GM19193 (cell line): ENCODE measurements around the gene UBE2S.
A peak's percentile ranks its signal among the peaks of the same experiment; 100 is the strongest.

Experiments used
- POLR2A ChIP-seq: IDR thresholded peaks from 4 replicates; pipeline ENCODE4 v1.6.1; 2011; ENCODE audit not compliant: insufficient read depth, insufficient read length; ENCODE audit errors: extremely low read depth

UBE2S gene

GRCh38 chr19:55407550-55407799 lies at the start of gene UBE2S:
TSS of gene UBE2S (minus strand) at chr19:55407788. CDS start at chr19:55407589, 199 bp downstream.
- peak; percentile 99 for TF ChIP-seq POLR2A

DNA sequence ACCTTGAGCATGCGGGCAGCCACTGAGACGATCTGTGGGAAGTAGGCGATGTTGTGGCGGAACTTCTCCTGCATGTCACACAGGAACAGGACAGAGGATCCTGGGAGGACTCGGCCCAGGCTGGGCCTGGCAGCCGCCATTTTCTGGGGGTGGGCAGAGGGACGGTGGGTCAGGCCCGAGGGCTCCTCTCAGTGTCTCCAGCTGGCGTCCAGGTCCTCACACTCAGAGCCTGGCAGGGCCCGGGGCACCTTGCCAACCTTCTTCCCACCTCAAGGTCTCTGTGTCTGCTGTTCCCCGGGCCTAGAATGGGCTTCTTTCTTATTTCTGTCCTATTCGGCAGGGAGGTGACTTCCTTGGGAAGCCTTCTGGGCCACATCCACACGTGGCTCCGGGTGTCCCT lies 48.8 kb upstream of the UBE2S start:
- TF ChIP-seq POLR2A, result no peak

DNA sequence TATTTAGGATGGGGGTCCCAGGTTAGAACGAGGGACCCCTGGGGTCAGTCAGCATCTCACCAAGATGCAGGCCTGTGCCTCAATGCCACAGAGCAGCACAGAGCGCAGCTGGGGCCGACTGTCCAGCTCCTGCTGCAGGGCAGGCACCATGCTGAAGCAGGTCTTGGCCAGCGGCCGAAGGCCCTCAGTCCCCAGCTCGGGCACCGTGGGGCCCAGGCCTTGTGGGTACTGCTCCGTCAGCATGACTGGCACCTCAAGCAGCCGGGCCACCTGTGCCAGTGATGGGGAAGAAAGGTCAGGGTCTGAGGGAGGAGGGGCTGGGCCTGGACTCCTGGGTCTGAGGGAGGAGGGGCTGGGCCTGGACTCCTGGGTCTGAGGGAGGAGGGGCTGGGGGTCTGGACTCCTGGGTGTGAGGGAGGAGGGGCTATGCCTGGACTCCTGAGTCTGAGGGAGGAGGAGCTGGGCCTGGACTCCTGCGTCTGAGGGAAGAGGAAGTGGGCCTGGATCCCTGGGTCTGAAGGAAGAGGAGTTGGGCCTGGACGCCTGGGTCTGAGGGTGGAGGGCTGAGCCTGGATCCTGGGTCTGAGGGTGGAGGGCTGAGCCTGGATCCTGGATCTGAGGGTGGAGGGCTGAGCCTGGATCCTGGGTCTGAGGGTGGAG lies 48.1 kb upstream of the UBE2S start:
- no peak for TF ChIP-seq POLR2A

DNA sequence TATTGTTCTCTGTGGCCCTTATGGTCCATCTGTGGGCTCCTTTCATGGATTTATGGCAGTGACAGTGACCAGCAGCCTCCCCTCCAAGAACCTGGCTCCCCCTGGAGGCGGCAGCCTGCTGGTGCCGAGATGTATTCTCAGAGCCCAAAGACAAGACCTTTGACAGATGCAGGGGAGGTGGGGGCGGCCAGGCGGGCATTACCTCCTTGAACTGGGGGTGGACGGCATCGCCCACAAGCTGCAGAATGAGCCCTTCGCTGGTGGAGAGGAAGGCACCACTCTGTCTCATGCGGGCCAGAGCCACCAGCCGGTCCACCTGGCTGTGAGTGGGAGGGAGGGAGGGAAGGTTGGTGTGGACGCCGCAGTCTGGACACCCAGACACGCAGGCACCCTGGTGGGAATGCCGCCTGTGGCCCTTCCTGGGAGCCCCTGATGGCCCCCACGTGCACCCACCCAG lies 47.2 kb upstream of the UBE2S start:
- TF ChIP-seq POLR2A, result no peak

DNA sequence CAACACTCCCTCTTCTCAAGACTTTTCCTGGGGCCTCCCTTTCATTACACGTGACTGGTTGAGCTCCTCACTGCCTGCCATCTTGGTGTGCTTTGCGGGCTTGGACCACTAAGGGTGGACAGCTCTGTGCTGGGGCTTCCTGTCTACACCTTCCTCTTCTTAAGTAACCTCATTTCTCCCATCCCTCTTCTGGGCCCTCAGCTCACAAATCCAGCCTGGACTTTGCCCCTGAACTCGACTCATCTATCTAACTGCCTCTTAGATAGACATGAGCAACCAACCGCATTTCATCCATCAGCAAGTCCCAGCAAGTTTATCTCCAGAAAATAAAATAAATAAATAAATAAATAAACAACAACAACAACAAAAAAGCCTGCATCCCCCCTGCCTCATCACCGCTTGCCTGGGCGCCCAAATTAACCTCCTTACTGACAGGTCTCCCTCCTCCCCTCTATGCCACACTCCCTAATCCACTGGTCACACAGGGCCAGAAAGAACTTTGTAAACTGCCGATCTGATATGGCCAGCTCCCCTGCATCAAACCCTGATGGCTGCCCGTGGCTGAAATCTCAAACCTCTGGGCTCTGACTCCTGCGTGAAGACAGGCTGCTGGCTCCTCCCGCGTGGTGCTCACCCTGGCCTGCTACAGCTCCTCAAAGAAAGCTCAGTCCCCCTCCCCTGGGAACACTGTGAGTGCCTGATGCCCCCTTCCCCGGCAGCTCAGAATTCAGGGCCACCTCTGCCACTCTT lies 46.1 kb upstream of the UBE2S start:
- TF ChIP-seq POLR2A, result no peak

GRCh38 chr19:55452749-55453346 lies 45.3 kb upstream of the UBE2S start:
- TF ChIP-seq POLR2A, result no peak

- no peak for TF ChIP-seq POLR2A
Observed at GRCh38 chr19:55451965-55452748, 44.6 kb upstream of the UBE2S start.

GRCh38 chr19:55451163-55451964 lies 43.8 kb upstream of the UBE2S start:
- TF ChIP-seq POLR2A, result no peak

DNA sequence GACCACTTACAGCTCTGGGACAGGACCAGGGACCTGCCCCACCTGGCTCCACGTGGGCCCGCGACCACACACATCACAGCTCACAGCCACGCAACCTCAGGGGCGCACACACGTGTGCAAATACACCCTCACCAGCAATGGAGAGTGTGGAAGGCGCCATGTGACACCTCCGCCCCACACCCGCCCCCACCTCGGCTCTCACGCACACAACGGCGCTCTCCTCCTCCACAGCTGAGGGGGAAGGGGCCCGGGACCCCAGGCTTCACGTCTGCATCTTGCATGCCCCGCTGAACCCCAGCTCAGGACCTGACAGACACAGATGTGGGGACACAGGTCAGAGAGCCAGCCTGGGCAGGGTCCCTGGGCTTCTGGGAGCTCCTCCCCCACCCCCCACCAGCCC lies 41.9 kb upstream of the UBE2S start:
- no peak for TF ChIP-seq POLR2A

- TF ChIP-seq POLR2A, result no peak
Observed at GRCh38 chr19:55447421-55448174, 40.0 kb upstream of the UBE2S start.

GRCh38 chr19:55446060-55446459 lies 38.5 kb upstream of the UBE2S start:
- TF ChIP-seq POLR2A, result no peak

DNA sequence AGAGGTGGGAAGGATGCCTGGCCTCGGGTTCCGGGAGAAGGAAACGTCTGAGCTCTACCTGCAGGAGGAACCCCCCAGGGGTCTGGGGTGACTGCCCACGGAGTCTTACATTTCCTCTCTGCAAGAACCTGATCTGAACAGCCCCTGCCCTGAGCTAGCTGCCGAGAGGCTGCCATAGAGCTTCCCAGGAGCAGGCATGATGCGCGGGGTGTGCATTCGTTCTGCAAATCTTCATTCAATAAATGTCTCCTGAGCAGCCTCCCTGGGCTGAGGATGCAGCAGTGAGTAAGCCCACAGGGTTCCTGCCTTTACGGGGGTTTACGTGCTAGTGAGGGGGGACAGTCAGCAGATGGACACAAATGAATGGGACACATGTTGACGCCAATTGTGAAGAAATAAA lies 37.1 kb upstream of the UBE2S start:
- no peak for TF ChIP-seq POLR2A

DNA sequence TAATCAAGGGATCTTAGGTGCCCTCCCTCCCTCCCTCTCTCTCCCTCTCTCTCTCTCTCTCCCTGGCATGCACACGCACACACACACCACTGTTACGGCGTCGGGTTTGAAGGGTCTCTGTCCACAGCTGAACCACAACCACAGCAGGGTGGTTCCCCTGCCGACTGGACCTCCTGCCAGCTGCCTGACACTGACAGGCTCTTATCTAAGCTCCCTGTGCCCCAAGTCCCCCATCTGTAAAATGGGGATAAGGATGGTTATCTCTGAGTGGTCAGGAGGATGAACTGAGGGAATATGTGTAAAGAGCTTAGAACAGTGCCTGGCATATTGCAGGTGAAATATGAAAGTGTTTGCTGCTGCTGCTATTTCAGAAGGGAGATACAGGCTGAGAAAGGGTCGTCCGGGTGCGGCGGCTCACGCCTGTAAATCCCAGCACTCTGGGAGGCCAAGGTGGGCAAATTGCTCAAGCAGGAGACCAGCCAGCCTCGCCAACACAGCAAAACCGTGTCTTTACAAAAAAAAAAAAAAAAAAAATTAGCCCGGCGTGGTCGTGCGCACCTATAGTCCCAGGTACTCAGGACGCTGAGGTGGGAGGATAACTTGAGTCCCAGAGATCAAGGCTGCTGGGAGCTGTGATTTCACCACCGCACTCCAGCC lies 36.4 kb upstream of the UBE2S start:
- TF ChIP-seq POLR2A, result no peak

- no peak for TF ChIP-seq POLR2A
Observed at GRCh38 chr19:55443045-55443823, 35.6 kb upstream of the UBE2S start, which contains the start of gene SHISA7. TSS of gene SHISA7 (minus strand) at chr19:55443300. CDS start at chr19:55442863, 437 bp downstream.
